ENCODE results near the gene GIMAP7. TPM values are rescaled to one million over a fixed set of nuclear protein-coding genes. Genes with fewer than 3 reads are reported as not detected.
"Not testable (repeated sequence)": the region's sequence is repeated elsewhere in the genome, so short reads cannot be mapped to it uniquely, and the experiment has no call there.

The GIMAP7 gene
- polyA plus RNA-seq, 3 donors from 2014 or later: 285 to 709 (median 555) TPM

GRCh38 chr7:150516956-150517745 lies 2.5 kb downstream of the GIMAP7 start:
- peak overlapping the region; percentile 88 to 98 (median 96) for H3K27ac Mint-ChIP-seq
- peak in 1 of 3 donors; percentile 17 for DNase-seq
- H3K4me3 Mint-ChIP-seq: peak overlapping the region; percentile 99 to 100 (median 100)
- peaks cover 3 to 4% (median 4%) of the 10 kb centered on the region in 3 donors for H3K27me3 Mint-ChIP-seq (ENCODE audit: low read depth in 3 of 3)
- peaks cover 6 to 22% (median 17%) of the 10 kb centered on the region in 6 donors for H3K9me3 Mint-ChIP-seq
- peaks cover 57 to 60% (median 57%) of the 10 kb centered on the region in 3 donors for H3K36me3 Mint-ChIP-seq
- H3K4me1 Mint-ChIP-seq: peaks cover 46 to 61% of the 10 kb centered on the region in 2 donors

- peaks cover 7 to 39% (median 35%) of the 10 kb centered on the region in 6 donors for H3K9me3 Mint-ChIP-seq
- peak overlapping the region; percentile 99 to 100 (median 100) for H3K4me3 Mint-ChIP-seq
- peaks cover 64 to 72% (median 71%) of the 10 kb centered on the region in 3 donors for H3K36me3 Mint-ChIP-seq
- H3K27ac Mint-ChIP-seq: peak overlapping the region; percentile 91 to 98 (median 94)
- peaks cover 32 to 60% of the 10 kb centered on the region in 2 donors for H3K4me1 Mint-ChIP-seq
- DNase-seq: no peak
- H3K27me3 Mint-ChIP-seq (ENCODE audit: low read depth in 3 of 3): peaks cover 4 to 9% (median 5%) of the 10 kb centered on the region in 3 donors
Observed at GRCh38 chr7:150519310-150519709, 4.6 kb downstream of the GIMAP7 start.

DNA sequence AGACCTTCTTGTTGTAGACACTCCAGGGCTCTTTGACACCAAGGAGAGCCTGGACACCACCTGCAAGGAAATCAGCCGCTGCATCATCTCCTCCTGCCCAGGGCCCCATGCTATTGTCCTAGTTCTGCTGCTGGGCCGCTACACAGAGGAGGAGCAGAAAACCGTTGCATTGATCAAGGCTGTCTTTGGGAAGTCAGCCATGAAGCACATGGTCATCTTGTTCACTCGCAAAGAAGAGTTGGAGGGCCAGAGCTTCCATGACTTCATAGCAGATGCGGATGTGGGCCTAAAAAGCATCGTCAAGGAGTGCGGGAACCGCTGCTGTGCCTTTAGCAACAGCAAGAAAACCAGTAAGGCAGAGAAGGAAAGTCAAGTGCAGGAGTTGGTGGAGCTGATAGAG lies 5.5 kb downstream of the GIMAP7 start:
- Mint-ChIP-seq H3K27ac (peak overlapping the region; percentile 86 to 97 (median 94)), H3K9me3 (peaks cover 11 to 48% (median 42%) of the 10 kb centered on the region in 6 donors), H3K4me1 (peaks cover 32 to 65% of the 10 kb centered on the region in 2 donors)

DNA sequence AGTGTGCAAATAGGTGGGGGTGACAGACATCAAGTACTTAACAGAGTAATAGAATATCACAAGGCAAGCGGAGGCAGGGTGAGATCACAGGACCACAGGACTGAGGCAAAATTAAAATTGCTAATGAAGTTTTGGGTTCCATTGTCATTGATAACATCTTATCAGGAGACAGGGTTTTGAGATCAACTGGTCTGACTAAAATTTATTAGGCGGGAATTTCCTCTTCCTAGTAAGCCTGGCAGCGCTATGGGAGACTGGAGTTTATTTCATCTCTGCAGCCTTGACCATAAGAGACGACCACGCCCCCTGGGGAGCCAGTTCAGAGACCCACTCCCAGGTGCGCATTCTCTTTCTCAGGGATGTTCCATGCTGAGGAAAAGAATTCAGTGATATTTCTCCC lies 8.3 kb downstream of the GIMAP7 start:
- H3K4me1 Mint-ChIP-seq: peaks cover 32 to 85% of the 10 kb centered on the region in 2 donors
- peaks cover 67 to 87% (median 84%) of the 10 kb centered on the region in 3 donors for H3K36me3 Mint-ChIP-seq
- H3K27ac Mint-ChIP-seq: peak overlapping the region in 5 of 6 donors; percentile 33 to 68 (median 61)
- peaks cover 24 to 70% (median 63%) of the 10 kb centered on the region in 6 donors for H3K9me3 Mint-ChIP-seq
- H3K4me3 Mint-ChIP-seq: peak overlapping the region in 4 of 5 donors; percentile 11 to 49 (median 28)
- DNase-seq; H3K27me3 Mint-ChIP-seq (ENCODE audit: low read depth in 3 of 3): not testable (repeated sequence)

More for the DNA sequence above, 5.5 kb downstream of the GIMAP7 start:
- Mint-ChIP-seq H3K36me3 (peaks cover 64 to 77% (median 77%) of the 10 kb centered on the region in 3 donors), H3K27me3 (ENCODE audit: low read depth in 3 of 3) (peaks cover 4 to 6% (median 5%) of the 10 kb centered on the region in 3 donors), H3K4me3 (peak overlapping the region; percentile 99 to 100 (median 100))
- peak in 1 of 3 donors; percentile 7 for DNase-seq

- peaks cover 32 to 81% of the 10 kb centered on the region in 2 donors for H3K4me1 Mint-ChIP-seq
- H3K36me3 Mint-ChIP-seq: peaks cover 63 to 87% (median 84%) of the 10 kb centered on the region in 3 donors
- H3K9me3 Mint-ChIP-seq: peaks cover 28 to 81% (median 74%) of the 10 kb centered on the region in 6 donors
- peak overlapping the region in 5 of 6 donors; percentile 13 to 85 (median 42) for H3K27ac Mint-ChIP-seq
- H3K4me3 Mint-ChIP-seq: no peak overlapping the region
- no peak for DNase-seq
- H3K27me3 Mint-ChIP-seq (ENCODE audit: low read depth in 3 of 3): peaks cover 4 to 7% (median 6%) of the 10 kb centered on the region in 3 donors
Observed at GRCh38 chr7:150524018-150524417, 9.3 kb downstream of the GIMAP7 start.

GRCh38 chr7:150531704-150532103 lies 17.0 kb downstream of the GIMAP7 start:
- DNase-seq: no peak
- Mint-ChIP-seq H3K9me3 (peaks cover 23 to 70% (median 61%) of the 10 kb centered on the region in 6 donors), H3K27me3 (ENCODE audit: low read depth in 3 of 3) (peaks cover 0 to 7% (median 3%) of the 10 kb centered on the region in 3 donors), H3K27ac (no peak overlapping the region), H3K4me1 (peaks cover 9 to 26% of the 10 kb centered on the region in 2 donors), H3K36me3 (peaks cover 41 to 49% (median 48%) of the 10 kb centered on the region in 3 donors), H3K4me3 (no peak overlapping the region)

- Mint-ChIP-seq H3K27me3 (ENCODE audit: low read depth in 3 of 3) (peaks cover 0 to 5% (median 0%) of the 10 kb centered on the region in 3 donors), H3K27ac (no peak overlapping the region), H3K4me1 (peaks cover 3 to 15% of the 10 kb centered on the region in 2 donors), H3K36me3 (peaks cover 41 to 49% (median 46%) of the 10 kb centered on the region in 3 donors), H3K9me3 (peaks cover 23 to 70% (median 47%) of the 10 kb centered on the region in 6 donors), H3K4me3 (no peak overlapping the region)
- DNase-seq: no peak
Observed at GRCh38 chr7:150538259-150538658, 23.6 kb downstream of the GIMAP7 start.

- DNase-seq: no peak
- peak overlapping the region in 2 of 5 donors; percentile 14 to 50 for H3K4me3 Mint-ChIP-seq
- peak overlapping the region in 5 of 6 donors; percentile 39 to 94 (median 91) for H3K27ac Mint-ChIP-seq
- peaks cover 37 to 53% (median 52%) of the 10 kb centered on the region in 3 donors for H3K36me3 Mint-ChIP-seq
- H3K4me1 Mint-ChIP-seq: peaks cover 66 to 70% of the 10 kb centered on the region in 2 donors
- peaks cover 0 to 7% (median 4%) of the 10 kb centered on the region in 3 donors for H3K27me3 Mint-ChIP-seq (ENCODE audit: low read depth in 3 of 3)
- peaks cover 18 to 74% (median 62%) of the 10 kb centered on the region in 6 donors for H3K9me3 Mint-ChIP-seq
Observed at GRCh38 chr7:150553163-150553562, 38.5 kb downstream of the GIMAP7 start.

DNA sequence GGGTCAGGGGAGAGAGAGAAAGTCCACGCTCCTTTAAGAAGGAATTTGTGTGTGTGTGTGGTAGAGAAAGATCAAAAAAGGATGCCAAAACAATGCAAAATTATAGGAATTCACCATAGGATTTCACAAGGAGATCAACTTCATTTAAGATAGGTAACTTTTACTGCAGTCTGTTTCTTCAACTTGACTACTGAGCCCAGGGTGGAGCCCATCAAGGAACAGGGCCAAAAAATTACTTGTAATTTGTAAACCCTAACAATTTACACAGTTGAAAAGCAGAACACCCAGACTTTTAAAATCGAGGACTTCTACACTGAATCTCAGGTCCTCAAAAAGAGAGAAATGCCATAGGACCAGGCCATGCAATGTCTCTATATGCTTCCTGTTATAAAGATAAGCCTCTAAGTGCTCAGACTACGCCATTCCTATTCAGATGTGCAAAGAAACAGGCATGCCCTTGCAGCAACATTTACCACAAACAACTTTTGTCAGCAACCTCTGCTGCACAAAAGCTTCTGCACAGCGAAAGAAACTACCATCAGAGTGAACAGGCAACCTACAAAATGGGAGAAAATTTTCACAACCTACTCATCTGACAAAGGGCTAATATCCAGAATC lies 42.0 kb downstream of the GIMAP7 start:
- Mint-ChIP-seq H3K27ac (peak overlapping the region; percentile 93 to 98 (median 94)), H3K4me1 (peaks cover 75 to 88% of the 10 kb centered on the region in 2 donors)

DNA sequence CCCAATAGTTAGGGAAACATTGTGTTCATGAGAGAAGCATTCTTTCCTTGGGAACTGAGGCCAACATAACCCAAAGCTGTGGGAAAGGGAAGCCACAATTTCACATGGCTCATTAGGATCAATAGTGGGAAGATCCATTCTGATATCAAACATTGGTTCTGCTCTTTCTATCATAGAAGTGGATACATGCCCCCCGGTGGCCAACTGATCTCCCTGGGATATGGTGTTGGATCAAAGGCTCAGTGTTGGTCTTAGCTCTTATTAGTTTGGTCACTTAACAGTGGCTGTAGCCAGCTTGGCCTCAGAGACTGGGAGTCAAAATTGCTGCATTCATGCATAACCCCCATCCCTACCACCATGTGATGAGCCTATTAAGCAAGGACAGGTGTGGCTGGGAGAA lies 45.8 kb downstream of the GIMAP7 start:
- peak overlapping the region in 2 of 5 donors; percentile 20 to 25 for H3K4me3 Mint-ChIP-seq

More for the DNA sequence above, 42.0 kb downstream of the GIMAP7 start:
- Mint-ChIP-seq H3K27me3 (ENCODE audit: low read depth in 3 of 3) (peaks cover 4 to 19% (median 6%) of the 10 kb centered on the region in 3 donors), H3K9me3 (peaks cover 33 to 86% (median 78%) of the 10 kb centered on the region in 6 donors), H3K36me3 (peaks cover 47 to 66% (median 47%) of the 10 kb centered on the region in 3 donors), H3K4me3 (peak overlapping the region; percentile 65 to 94 (median 80))
- DNase-seq: peak; percentile 64 to 77 (median 73)

DNA sequence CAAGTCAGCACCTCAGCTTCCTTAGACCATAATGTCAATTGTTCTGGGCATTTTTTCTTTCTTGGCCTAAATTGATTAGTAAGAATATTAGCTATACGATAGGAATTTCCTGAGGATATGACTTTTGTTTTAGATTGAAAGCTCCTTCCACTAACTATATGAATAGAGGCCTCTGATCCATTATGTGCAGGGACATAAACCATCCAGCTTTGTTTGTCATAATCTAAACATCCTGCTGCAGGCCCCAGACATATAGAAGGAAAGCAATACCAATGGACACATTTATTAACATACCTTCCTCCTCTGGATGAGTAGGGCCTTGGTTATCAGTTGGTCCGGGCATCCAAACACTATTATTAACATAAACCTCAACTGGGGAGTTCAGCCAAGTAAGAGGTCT lies 48.2 kb downstream of the GIMAP7 start:
- no peak for DNase-seq
- H3K9me3 Mint-ChIP-seq: peaks cover 22 to 69% (median 47%) of the 10 kb centered on the region in 6 donors
- peak overlapping the region in 3 of 5 donors; percentile 33 to 80 (median 74) for H3K4me3 Mint-ChIP-seq
- H3K27me3 Mint-ChIP-seq (ENCODE audit: low read depth in 3 of 3): peaks cover 4 to 12% (median 12%) of the 10 kb centered on the region in 3 donors
- peak overlapping the region; percentile 69 to 90 (median 82) for H3K27ac Mint-ChIP-seq
- peaks cover 23 to 46% (median 27%) of the 10 kb centered on the region in 3 donors for H3K36me3 Mint-ChIP-seq
- peaks cover 62 to 91% of the 10 kb centered on the region in 2 donors for H3K4me1 Mint-ChIP-seq

More for the DNA sequence above, 45.8 kb downstream of the GIMAP7 start:
- H3K36me3 Mint-ChIP-seq: peaks cover 19 to 51% (median 27%) of the 10 kb centered on the region in 3 donors
- peaks cover 27 to 76% (median 60%) of the 10 kb centered on the region in 6 donors for H3K9me3 Mint-ChIP-seq
- no peak for DNase-seq
- H3K4me1 Mint-ChIP-seq: peaks cover 67 to 88% of the 10 kb centered on the region in 2 donors
- peak overlapping the region in 1 of 6 donors; percentile 30 for H3K27ac Mint-ChIP-seq
- H3K27me3 Mint-ChIP-seq (ENCODE audit: low read depth in 3 of 3): peaks cover 4 to 16% (median 12%) of the 10 kb centered on the region in 3 donors

- peak; percentile 62 to 71 (median 65) for DNase-seq
- H3K27ac Mint-ChIP-seq: peak overlapping the region; percentile 69 to 90 (median 82)
- H3K36me3 Mint-ChIP-seq: peaks cover 25 to 48% (median 27%) of the 10 kb centered on the region in 3 donors
- peaks cover 4 to 12% (median 12%) of the 10 kb centered on the region in 3 donors for H3K27me3 Mint-ChIP-seq (ENCODE audit: low read depth in 3 of 3)
- H3K9me3 Mint-ChIP-seq: peaks cover 16 to 64% (median 43%) of the 10 kb centered on the region in 6 donors
- H3K4me1 Mint-ChIP-seq: peaks cover 59 to 86% of the 10 kb centered on the region in 2 donors
- H3K4me3 Mint-ChIP-seq: peak overlapping the region; percentile 33 to 80 (median 68)
Observed at GRCh38 chr7:150564006-150564405, 49.3 kb downstream of the GIMAP7 start.

- peak overlapping the region; percentile 33 to 80 (median 68) for H3K4me3 Mint-ChIP-seq
- H3K4me1 Mint-ChIP-seq: peaks cover 65 to 92% of the 10 kb centered on the region in 2 donors
- H3K9me3 Mint-ChIP-seq: peaks cover 16 to 64% (median 45%) of the 10 kb centered on the region in 6 donors
- H3K27ac Mint-ChIP-seq: peak overlapping the region; percentile 69 to 90 (median 82)
- no peak for DNase-seq
- peaks cover 31 to 54% (median 32%) of the 10 kb centered on the region in 3 donors for H3K36me3 Mint-ChIP-seq
- H3K27me3 Mint-ChIP-seq (ENCODE audit: low read depth in 3 of 3): peaks cover 9 to 13% (median 12%) of the 10 kb centered on the region in 3 donors
Observed at GRCh38 chr7:150564566-150564965, 49.9 kb downstream of the GIMAP7 start.
